ENCODE measurements around the gene ACOT7.
A peak's percentile ranks its signal among the peaks of the same experiment; 100 is the strongest.

The ACOT7 gene

GRCh38 chr1:6345009-6345408 is 48.6 kb downstream of the ACOT7 start:
- no peak for DNase-seq (ENCODE audit: low spot score)

- peak; percentile 63 for DNase-seq (ENCODE audit: low spot score)
Measured at GRCh38 chr1:6343506-6344405, 49.8 kb downstream of the ACOT7 start.

- DNase-seq (ENCODE audit: low spot score) = no peak
Measured at GRCh38 chr1:6342056-6342455, 51.5 kb downstream of the ACOT7 start.

GRCh38 chr1:6338695-6339094 is 54.9 kb downstream of the ACOT7 start:
- no peak for DNase-seq (ENCODE audit: low spot score)

GRCh38 chr1:6336776-6337622 is 56.6 kb downstream of the ACOT7 start:
- no peak for DNase-seq (ENCODE audit: low spot score)

GRCh38 chr1:6334261-6334993 is 59.1 kb downstream of the ACOT7 start:
- DNase-seq (ENCODE audit: low spot score) = no peak

GRCh38 chr1:6332821-6333220 is 60.7 kb downstream of the ACOT7 start:
- no peak for DNase-seq (ENCODE audit: low spot score)

- no peak for DNase-seq (ENCODE audit: low spot score)
Measured at GRCh38 chr1:6331543-6332273, 61.9 kb downstream of the ACOT7 start.

GRCh38 chr1:6330410-6330911 is 63.1 kb downstream of the ACOT7 start:
- no peak for DNase-seq (ENCODE audit: low spot score)

GRCh38 chr1:6329851-6330250 is 63.7 kb downstream of the ACOT7 start:
- no peak for DNase-seq (ENCODE audit: low spot score)

GRCh38 chr1:6329396-6329795 is 64.2 kb downstream of the ACOT7 start:
- no peak for DNase-seq (ENCODE audit: low spot score)

- no peak for DNase-seq (ENCODE audit: low spot score)
Measured at GRCh38 chr1:6328696-6329095, 64.9 kb downstream of the ACOT7 start.

- no peak for DNase-seq (ENCODE audit: low spot score)
Measured at GRCh38 chr1:6328091-6328490, 65.5 kb downstream of the ACOT7 start.

GRCh38 chr1:6325482-6325881 is 68.1 kb downstream of the ACOT7 start:
- DNase-seq (ENCODE audit: low spot score) = no peak

- DNase-seq (ENCODE audit: low spot score) = no peak
Measured at GRCh38 chr1:6322161-6322560, 71.4 kb downstream of the ACOT7 start.

GRCh38 chr1:6321205-6321604 is 72.4 kb downstream of the ACOT7 start:
- DNase-seq (ENCODE audit: low spot score) = no peak

- no peak for DNase-seq (ENCODE audit: low spot score)
Measured at GRCh38 chr1:6317098-6317760, 76.3 kb downstream of the ACOT7 start.

GRCh38 chr1:6316240-6317097 is 77.1 kb downstream of the ACOT7 start:
- no peak for DNase-seq (ENCODE audit: low spot score)

GRCh38 chr1:6314503-6314902 is 79.1 kb downstream of the ACOT7 start:
- DNase-seq (ENCODE audit: low spot score) = no peak

All from CD4-positive, alpha-beta T cell treated with Interleukin-15 for 4 hours (primary cell).